Stimulated activated effector memory CD8-positive, alpha-beta T cell treated with anti-CD3 and anti-CD28 coated beads, Interleukin-12 subunit alpha, Interleukin-12 subunit beta, amount 100 ng/mL, for 72 hours (primary cell): ENCODE results near the gene NOSIP.
A peak's percentile ranks its signal among the peaks of the same experiment; 100 is the strongest.

Experiments
- ATAC-seq: fragments of 150-1000 bp; cut with Tn5 transposase; 2 replicates; pipeline ENCODE4 v1.10.0; 2021
- DNase-seq, 2 donors: peaks; one replicate each; pipeline ENCODE4 v3.0.0; 2021 to 2022; ENCODE audit warnings: low spot score in 2 of 2
- H3K27ac Mint-ChIP-seq: one replicate; pipeline ENCODE4 v1.8.0; 2022; ENCODE audit warnings: mild to moderate bottlenecking, mixed read lengths
- H3K36me3 Mint-ChIP-seq: one replicate; pipeline ENCODE4 v1.8.0; 2022; ENCODE audit warnings: mild to moderate bottlenecking, mixed read lengths
- H3K4me1 Mint-ChIP-seq: one replicate; pipeline ENCODE4 v1.8.0; 2022; ENCODE audit warnings: mixed read lengths
- H3K4me3 Mint-ChIP-seq: one replicate; pipeline ENCODE4 v1.8.0; 2022; ENCODE audit warnings: mild to moderate bottlenecking, mixed read lengths
- H3K9me3 Mint-ChIP-seq: one replicate; pipeline ENCODE4 v1.8.0; 2022; ENCODE audit warnings: mixed read lengths

Gene NOSIP

GRCh38 chr19:49567861-49568441, 12.4 kb downstream of the NOSIP start:
- peak in 1 of 2 donors; percentile 57 for DNase-seq
- H3K27ac Mint-ChIP-seq = peak overlapping the region; percentile 86
- no peaks in the 10 kb centered on the region for H3K9me3 Mint-ChIP-seq
- ATAC-seq = peak; percentile 56
- H3K4me1 Mint-ChIP-seq = peaks cover 62% of the 10 kb centered on the region
- H3K36me3 Mint-ChIP-seq = peaks cover 92% of the 10 kb centered on the region
- H3K4me3 Mint-ChIP-seq = peak overlapping the region; percentile 47

GRCh38 chr19:49566302-49566701, 14.1 kb downstream of the NOSIP start:
- Mint-ChIP-seq H3K9me3 (no peaks in the 10 kb centered on the region), H3K4me1 (peaks cover 69% of the 10 kb centered on the region), H3K27ac (no peak overlapping the region), H3K36me3 (peaks cover 89% of the 10 kb centered on the region), H3K4me3 (peak overlapping the region; percentile 47)
- ATAC-seq (no peak), DNase-seq (no peak)

GRCh38 chr19:49565261-49565660, 15.1 kb downstream of the NOSIP start:
- Mint-ChIP-seq H3K4me3 (peak overlapping the region; percentile 51), H3K27ac (peak overlapping the region; percentile 94), H3K4me1 (peaks cover 73% of the 10 kb centered on the region), H3K9me3 (no peaks in the 10 kb centered on the region), H3K36me3 (peaks cover 89% of the 10 kb centered on the region)
- no peak for ATAC-seq
- DNase-seq = no peak

- Mint-ChIP-seq H3K27ac (peak overlapping the region; percentile 94), H3K4me3 (peak overlapping the region; percentile 51), H3K9me3 (no peaks in the 10 kb centered on the region), H3K36me3 (peaks cover 89% of the 10 kb centered on the region), H3K4me1 (peaks cover 74% of the 10 kb centered on the region)
- ATAC-seq (peak; percentile 92), DNase-seq (no peak)
Observed at GRCh38 chr19:49564616-49565045, 15.7 kb downstream of the NOSIP start.

DNA sequence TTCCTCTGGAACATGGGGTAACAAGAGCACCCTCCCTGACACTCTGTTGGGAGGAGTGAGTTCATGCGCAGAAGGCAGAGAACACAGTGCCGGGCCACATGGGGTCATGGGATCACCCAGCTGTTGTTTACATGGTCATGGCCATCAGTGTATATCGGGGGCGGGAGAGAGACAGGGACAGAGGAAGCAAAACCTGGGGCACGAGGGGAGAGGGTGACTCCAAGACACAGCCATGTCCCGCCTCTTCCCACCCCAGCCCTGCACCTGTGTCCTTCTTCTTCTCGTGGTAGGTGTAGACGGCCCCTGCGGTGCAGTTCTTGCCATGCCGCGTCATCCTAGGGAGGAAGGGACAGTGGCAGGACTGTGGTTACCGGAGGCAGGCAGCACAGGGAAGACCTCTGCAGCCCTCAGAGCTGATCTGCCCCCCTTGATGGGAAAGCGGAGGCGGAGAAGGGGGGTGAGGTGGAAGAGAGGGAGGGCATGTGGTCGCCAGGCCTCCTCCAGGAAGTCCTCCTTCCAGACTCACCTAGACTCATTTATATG, 19.9 kb downstream of the NOSIP start:
- DNase-seq (no peak), ATAC-seq (no peak)
- peaks cover 93% of the 10 kb centered on the region for H3K36me3 Mint-ChIP-seq
- no peaks in the 10 kb centered on the region for H3K9me3 Mint-ChIP-seq
- H3K27ac Mint-ChIP-seq = peak overlapping the region; percentile 95
- peaks cover 69% of the 10 kb centered on the region for H3K4me1 Mint-ChIP-seq
- H3K4me3 Mint-ChIP-seq = peak overlapping the region; percentile 82

- Mint-ChIP-seq H3K36me3 (peaks cover 93% of the 10 kb centered on the region), H3K9me3 (no peaks in the 10 kb centered on the region), H3K4me3 (peak overlapping the region; percentile 82), H3K27ac (peak overlapping the region; percentile 95), H3K4me1 (peaks cover 68% of the 10 kb centered on the region)
- ATAC-seq = no peak
- DNase-seq = no peak
Observed at GRCh38 chr19:49559928-49560327, 20.4 kb downstream of the NOSIP start.

GRCh38 chr19:49559443-49559842, 20.9 kb downstream of the NOSIP start:
- H3K4me1 Mint-ChIP-seq = peaks cover 68% of the 10 kb centered on the region

DNA sequence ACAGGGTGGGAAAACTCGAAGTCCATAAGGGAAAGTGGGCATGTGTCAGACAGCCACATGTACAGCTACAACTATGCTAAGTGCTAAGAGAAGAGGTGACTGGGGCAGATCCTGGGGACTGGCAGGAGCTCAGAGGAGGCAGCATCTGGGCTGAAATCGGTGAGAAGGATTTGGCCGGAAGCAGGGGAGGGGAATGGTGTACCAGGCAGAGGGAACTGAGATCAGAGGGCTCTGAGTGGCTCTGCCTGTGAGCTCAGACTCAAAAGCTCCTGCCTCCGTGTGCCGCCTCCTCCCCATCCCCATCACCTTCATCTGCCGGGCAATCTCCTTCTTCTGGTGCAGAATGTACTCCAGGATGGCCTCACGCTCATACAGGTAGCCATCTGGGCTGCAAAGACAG, 21.8 kb downstream of the NOSIP start:
- no peaks in the 10 kb centered on the region for H3K9me3 Mint-ChIP-seq
- peaks cover 94% of the 10 kb centered on the region for H3K36me3 Mint-ChIP-seq
- peak overlapping the region; percentile 82 for H3K4me3 Mint-ChIP-seq
- H3K27ac Mint-ChIP-seq = peak overlapping the region; percentile 95
- peaks cover 68% of the 10 kb centered on the region for H3K4me1 Mint-ChIP-seq
- ATAC-seq (no peak), DNase-seq (no peak)

More at GRCh38 chr19:49559443-49559842, 20.9 kb downstream of the NOSIP start:
- ATAC-seq (no peak), DNase-seq (no peak)
- Mint-ChIP-seq H3K9me3 (no peaks in the 10 kb centered on the region), H3K36me3 (peaks cover 93% of the 10 kb centered on the region), H3K4me3 (peak overlapping the region; percentile 82), H3K27ac (peak overlapping the region; percentile 95)

DNA sequence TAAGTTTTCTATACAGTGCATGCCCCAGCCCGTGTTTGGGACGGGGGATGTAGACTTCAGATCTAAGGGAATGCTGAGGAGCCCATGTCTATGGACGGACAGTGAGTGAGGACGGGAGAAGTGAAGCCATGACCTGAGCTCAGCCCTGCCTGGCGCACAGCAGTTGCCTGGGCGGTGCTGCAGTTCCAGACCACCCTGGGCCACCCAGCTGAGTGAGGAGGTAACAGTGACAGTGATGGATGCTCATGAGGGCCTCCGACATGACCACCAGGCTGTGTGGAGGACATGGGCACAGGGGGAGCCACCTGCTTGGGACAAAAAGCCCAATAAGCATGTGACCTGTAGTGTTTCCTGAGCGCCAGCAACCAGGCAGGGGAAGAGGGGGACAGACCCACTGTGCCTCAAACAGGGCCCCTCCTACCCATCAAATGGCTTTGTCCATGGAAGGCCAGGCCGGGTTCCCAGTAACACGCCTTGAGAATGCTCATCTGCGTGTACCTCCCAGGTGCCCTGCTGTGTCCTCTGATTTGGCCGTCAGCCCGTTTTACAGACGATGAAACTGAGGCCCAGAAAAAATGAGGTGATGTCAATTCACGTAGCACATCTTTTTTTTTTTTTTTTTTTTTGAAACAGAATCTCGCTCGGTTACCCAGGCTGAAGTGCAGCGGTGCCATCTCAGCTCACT, 22.6 kb downstream of the NOSIP start:
- ATAC-seq = no peak
- Mint-ChIP-seq H3K9me3 (no peaks in the 10 kb centered on the region), H3K27ac (peak overlapping the region; percentile 95), H3K4me3 (peak overlapping the region; percentile 82), H3K36me3 (peaks cover 93% of the 10 kb centered on the region), H3K4me1 (peaks cover 70% of the 10 kb centered on the region)
- no peak for DNase-seq

GRCh38 chr19:49556412-49557398, 23.7 kb downstream of the NOSIP start:
- ATAC-seq = peak; percentile 76
- DNase-seq = peak in 1 of 2 donors; percentile 53
- Mint-ChIP-seq H3K27ac (peak overlapping the region; percentile 95), H3K9me3 (no peaks in the 10 kb centered on the region), H3K4me1 (peaks cover 69% of the 10 kb centered on the region), H3K36me3 (peaks cover 88% of the 10 kb centered on the region), H3K4me3 (peak overlapping the region; percentile 82)

- peaks cover 79% of the 10 kb centered on the region for H3K36me3 Mint-ChIP-seq
- no peaks in the 10 kb centered on the region for H3K9me3 Mint-ChIP-seq
- peak overlapping the region; percentile 82 for H3K4me3 Mint-ChIP-seq
- peaks cover 65% of the 10 kb centered on the region for H3K4me1 Mint-ChIP-seq
- H3K27ac Mint-ChIP-seq = peak overlapping the region; percentile 95
- DNase-seq = peak; percentile 51 to 68
- peak; percentile 39 for ATAC-seq
Observed at GRCh38 chr19:49555600-49556411, 24.6 kb downstream of the NOSIP start.

GRCh38 chr19:49554701-49555181, 25.6 kb downstream of the NOSIP start:
- Mint-ChIP-seq H3K4me1 (peaks cover 54% of the 10 kb centered on the region), H3K36me3 (peaks cover 68% of the 10 kb centered on the region), H3K4me3 (peak overlapping the region; percentile 82)

DNA sequence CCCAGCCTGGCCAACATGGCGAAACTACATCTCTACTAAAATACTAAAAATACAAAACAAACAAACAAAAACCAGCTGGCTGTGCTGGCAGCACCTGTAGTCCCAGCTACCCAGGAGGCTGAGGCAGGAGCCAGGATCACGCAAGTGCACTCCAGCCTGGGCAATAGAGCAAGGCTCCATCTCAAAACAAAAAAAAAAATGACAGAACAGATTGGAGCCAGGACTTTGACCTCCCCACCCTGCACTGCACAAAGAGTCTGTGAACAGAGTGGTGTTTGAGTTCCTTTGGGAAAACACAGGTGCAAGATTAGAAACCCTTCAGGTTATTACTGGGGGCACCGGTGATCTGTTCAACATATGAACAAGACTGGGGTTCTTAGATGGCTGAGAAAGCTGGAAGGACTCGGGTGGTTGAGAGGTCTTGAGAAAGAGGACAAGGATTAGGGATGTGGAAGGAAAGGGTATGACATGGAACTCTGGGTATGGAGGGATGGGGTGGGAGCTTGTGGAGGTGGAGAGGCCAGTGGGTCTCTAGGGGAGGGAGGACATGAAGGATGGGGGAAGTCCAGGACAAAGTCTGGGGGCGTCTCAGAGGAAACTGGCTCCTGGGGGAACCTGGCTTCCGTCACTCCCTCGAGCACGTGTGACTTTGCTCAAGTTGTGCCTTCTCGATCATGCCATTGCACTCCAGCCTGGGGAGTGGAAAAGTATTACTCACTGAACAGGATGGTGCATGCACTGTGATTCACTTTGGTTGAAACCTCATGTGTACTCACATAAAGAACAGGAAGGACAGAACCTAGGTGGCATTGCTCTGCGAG, 26.7 kb downstream of the NOSIP start:
- DNase-seq (peak in 1 of 2 donors; percentile 57), ATAC-seq (peak; percentile 81)
- no peaks in the 10 kb centered on the region for H3K9me3 Mint-ChIP-seq
- H3K36me3 Mint-ChIP-seq = peaks cover 58% of the 10 kb centered on the region
- peak overlapping the region; percentile 95 for H3K27ac Mint-ChIP-seq
- H3K4me1 Mint-ChIP-seq = peaks cover 44% of the 10 kb centered on the region
- H3K4me3 Mint-ChIP-seq = peak overlapping the region; percentile 82

More at GRCh38 chr19:49554701-49555181, 25.6 kb downstream of the NOSIP start:
- DNase-seq = peak in 1 of 2 donors; percentile 67
- no peak for ATAC-seq
- Mint-ChIP-seq H3K9me3 (no peaks in the 10 kb centered on the region), H3K27ac (peak overlapping the region; percentile 95)
